ENCODE data around the gene KIF26B. TPM values are rescaled to one million over a fixed set of nuclear protein-coding genes. Genes with fewer than 3 reads are reported as not detected.

KIF26B gene
- total RNA-seq, 2 donors from 2014 or later = 0.78 to 4.6 TPM

DNA sequence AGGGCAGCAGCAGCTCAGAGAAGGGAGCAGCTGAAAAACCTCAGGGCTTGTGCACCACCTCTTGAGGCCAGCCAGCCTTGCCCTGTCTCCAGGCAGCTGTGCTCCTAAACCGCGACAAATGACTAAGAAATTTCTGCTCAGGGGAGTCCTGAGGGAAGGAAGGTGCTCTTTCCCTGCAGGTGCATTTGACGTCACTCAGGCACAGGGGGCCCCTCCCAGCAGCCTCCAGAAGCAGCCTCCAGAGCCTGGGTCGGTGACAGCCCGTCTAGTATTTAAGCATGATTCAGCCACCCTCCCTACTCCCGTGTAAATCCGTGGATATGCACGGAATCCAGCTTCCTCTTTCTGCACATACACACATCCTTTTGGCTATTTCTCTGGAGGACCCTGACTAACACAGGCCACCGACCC lies 560.5 kb downstream of the KIF26B start:
- H3K9me3 ChIP-seq = no peaks in the 10 kb centered on the region
- TF ChIP-seq, protein P1, sequence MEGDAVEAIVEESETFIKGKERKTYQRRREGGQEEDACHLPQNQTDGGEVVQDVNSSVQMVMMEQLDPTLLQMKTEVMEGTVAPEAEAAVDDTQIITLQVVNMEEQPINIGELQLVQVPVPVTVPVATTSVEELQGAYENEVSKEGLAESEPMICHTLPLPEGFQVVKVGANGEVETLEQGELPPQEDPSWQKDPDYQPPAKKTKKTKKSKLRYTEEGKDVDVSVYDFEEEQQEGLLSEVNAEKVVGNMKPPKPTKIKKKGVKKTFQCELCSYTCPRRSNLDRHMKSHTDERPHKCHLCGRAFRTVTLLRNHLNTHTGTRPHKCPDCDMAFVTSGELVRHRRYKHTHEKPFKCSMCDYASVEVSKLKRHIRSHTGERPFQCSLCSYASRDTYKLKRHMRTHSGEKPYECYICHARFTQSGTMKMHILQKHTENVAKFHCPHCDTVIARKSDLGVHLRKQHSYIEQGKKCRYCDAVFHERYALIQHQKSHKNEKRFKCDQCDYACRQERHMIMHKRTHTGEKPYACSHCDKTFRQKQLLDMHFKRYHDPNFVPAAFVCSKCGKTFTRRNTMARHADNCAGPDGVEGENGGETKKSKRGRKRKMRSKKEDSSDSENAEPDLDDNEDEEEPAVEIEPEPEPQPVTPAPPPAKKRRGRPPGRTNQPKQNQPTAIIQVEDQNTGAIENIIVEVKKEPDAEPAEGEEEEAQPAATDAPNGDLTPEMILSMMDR (IDR thresholded peaks at IDR 0.05) = no peak
- TF ChIP-seq POLR2A (IDR thresholded peaks at IDR 0.05) = no peak
- DNase-seq (no peak), ATAC-seq (no peak)
- 50 to 65% methylated on average over 7 to 9 of the region's 9 CpGs for WGBS, 2 donors
- H3K4me3 ChIP-seq = no peak overlapping the region
- intact Hi-C loops (cut with DNase I) = no loop called here
- no peak overlapping the region for H3K27ac ChIP-seq
- no peaks in the 10 kb centered on the region for H3K4me1 ChIP-seq
- H3K27me3 ChIP-seq = no peaks in the 10 kb centered on the region
- no peaks in the 10 kb centered on the region for H3K36me3 ChIP-seq (replicated peaks in 1 of 2; ENCODE audit: insufficient read depth in 1 of 2, low read depth in 2 of 2)

DNA sequence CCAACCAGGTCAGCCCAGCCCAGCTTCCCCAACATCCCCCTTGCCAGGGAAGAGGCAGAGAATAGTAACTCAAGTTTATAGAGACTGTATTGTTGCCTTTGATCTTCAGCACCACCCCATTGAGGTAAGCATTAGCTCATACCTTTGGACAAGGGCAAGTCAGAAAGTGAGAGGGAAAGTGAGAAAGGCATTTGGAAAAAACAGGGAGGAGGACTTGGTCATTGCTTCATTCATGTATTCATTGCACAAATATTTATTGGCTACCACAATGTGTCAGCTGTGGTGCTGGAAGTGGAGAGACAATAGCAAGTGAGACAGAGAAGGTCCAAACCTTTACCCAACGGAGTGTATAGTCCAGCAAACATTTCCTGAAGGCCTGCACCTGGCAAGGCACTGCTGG lies 561.2 kb downstream of the KIF26B start:
- no peaks in the 10 kb centered on the region for H3K4me1 ChIP-seq
- ATAC-seq (no peak), DNase-seq (no peak)
- H3K27ac ChIP-seq = no peak overlapping the region
- H3K27me3 ChIP-seq = no peaks in the 10 kb centered on the region
- no peak for TF ChIP-seq POLR2A (IDR thresholded peaks at IDR 0.05)
- TF ChIP-seq, protein P1 (IDR thresholded peaks at IDR 0.05) = no peak
- H3K36me3 ChIP-seq (replicated peaks in 1 of 2; ENCODE audit: insufficient read depth in 1 of 2, low read depth in 2 of 2) = no peaks in the 10 kb centered on the region
- H3K9me3 ChIP-seq = no peaks in the 10 kb centered on the region
- intact Hi-C loops (cut with DNase I) = no loop called here
- WGBS, 2 donors = 46 to 75% methylated on average over 1 of the region's 1 CpG
- H3K4me3 ChIP-seq = no peak overlapping the region

DNA sequence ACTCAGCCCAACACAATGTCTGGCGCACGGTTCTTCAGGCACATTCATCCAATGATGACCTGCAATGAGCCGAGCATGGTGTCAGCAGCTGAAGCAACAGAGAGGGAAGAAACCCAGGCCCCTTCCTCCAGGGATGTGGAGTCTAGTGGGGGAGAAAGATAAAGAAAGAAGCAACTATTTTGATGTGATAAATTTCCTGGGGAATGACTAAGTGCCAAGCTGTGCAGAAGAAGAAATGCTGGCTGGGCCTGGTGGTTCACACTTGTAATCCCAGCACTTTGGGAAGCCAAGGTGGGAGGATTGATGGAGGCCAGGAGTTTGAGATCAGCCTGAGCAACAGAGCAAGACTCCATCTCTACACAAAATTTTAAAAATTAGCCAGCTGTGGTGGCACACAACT lies 561.8 kb downstream of the KIF26B start:
- no peaks in the 10 kb centered on the region for H3K4me1 ChIP-seq
- no peak for ATAC-seq

DNA sequence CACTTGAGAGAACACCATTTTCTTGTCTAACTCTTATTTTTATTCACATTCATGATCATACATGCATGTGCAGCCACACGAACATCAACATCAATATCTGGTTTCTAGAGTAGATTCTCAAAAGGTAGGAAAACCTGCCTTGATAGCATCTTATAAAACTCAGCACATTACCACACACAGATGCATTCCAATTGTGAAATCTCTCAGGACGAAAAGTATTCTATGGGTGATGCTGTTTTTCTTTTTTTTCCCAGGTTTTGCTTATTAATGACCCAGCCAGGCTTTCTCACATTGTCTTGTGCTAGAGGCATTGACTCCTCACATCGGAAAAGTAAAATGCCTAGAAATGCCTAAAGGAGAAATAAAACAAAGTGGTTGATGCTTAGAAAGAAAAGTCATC lies 562.8 kb downstream of the KIF26B start:
- intact Hi-C loops (cut with DNase I) = no loop called here
- Histone ChIP-seq H3K36me3 (replicated peaks in 1 of 2; ENCODE audit: insufficient read depth in 1 of 2, low read depth in 2 of 2) (no peaks in the 10 kb centered on the region), H3K4me3 (no peak overlapping the region), H3K27ac (no peak overlapping the region), H3K27me3 (no peaks in the 10 kb centered on the region), H3K9me3 (no peaks in the 10 kb centered on the region), H3K4me1 (no peaks in the 10 kb centered on the region)
- TF ChIP-seq, protein P1 (IDR thresholded peaks at IDR 0.05) = no peak
- TF ChIP-seq POLR2A (IDR thresholded peaks at IDR 0.05) = no peak
- 57 to 68% methylated on average over 3 of the region's 3 CpGs for WGBS, 2 donors
- no peak for DNase-seq
- no peak for ATAC-seq

More for the DNA sequence above, 561.8 kb downstream of the KIF26B start:
- TF ChIP-seq, protein P1 (IDR thresholded peaks at IDR 0.05) = no peak
- TF ChIP-seq POLR2A (IDR thresholded peaks at IDR 0.05) = no peak
- Histone ChIP-seq H3K27me3 (no peaks in the 10 kb centered on the region), H3K4me3 (no peak overlapping the region), H3K27ac (no peak overlapping the region), H3K36me3 (replicated peaks in 1 of 2; ENCODE audit: insufficient read depth in 1 of 2, low read depth in 2 of 2) (no peaks in the 10 kb centered on the region), H3K9me3 (no peaks in the 10 kb centered on the region)
- intact Hi-C loops (cut with DNase I) = no loop called here
- DNase-seq = no peak
- 82 to 90% methylated on average over 3 of the region's 3 CpGs for WGBS, 2 donors

DNA sequence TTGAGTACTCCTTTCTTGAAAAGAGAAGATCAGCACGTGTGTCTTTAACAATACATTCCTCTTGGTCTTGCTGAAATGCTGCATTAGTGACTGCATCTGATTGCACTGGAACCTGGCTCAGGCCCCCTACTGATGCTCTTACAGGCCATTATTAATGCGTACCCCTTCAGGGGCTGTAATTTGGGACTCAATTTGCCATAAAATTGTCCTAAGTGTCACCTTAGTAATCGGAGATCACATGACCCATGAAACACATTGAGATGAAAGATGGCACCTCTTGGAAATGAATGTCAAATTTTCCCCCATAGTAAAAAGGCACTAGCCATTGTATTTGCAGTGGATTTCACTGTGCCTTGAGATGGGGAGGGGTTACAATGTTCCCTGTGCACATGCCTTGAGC lies 563.3 kb downstream of the KIF26B start:
- Histone ChIP-seq H3K9me3 (no peaks in the 10 kb centered on the region), H3K27ac (no peak overlapping the region), H3K4me3 (no peak overlapping the region), H3K27me3 (no peaks in the 10 kb centered on the region), H3K36me3 (replicated peaks in 1 of 2; ENCODE audit: insufficient read depth in 1 of 2, low read depth in 2 of 2) (no peaks in the 10 kb centered on the region), H3K4me1 (no peaks in the 10 kb centered on the region)
- 58 to 61% methylated on average over 3 of the region's 3 CpGs for WGBS, 2 donors
- TF ChIP-seq, protein P1 (IDR thresholded peaks at IDR 0.05) = no peak
- TF ChIP-seq POLR2A (IDR thresholded peaks at IDR 0.05) = no peak
- ATAC-seq (no peak), DNase-seq (no peak)
- intact Hi-C loops (cut with DNase I) = no loop called here

Measured in body of pancreas (tissue), 4 donors.